ENCODE measurements around the gene CTSA.

GRCh38 chr20:45853484-45853883 lies 37.7 kb upstream of the CTSA start:
- TF ChIP-seq CTCF (IDR thresholded peaks at IDR 0.05) (no peak), POLR2A (IDR thresholded peaks at IDR 0.05) (no peak)
